Fibroblast of lung (primary cell): ENCODE measurements around the gene YTHDF2.
"Not testable (repeated sequence)": the region's sequence is repeated elsewhere in the genome, so short reads cannot be mapped to it uniquely, and the experiment has no call there.

Source experiments
- EZH2 ChIP-seq: IDR thresholded peaks from 2 replicates; pipeline ENCODE4 v1.5.1; 2012; ENCODE audit warnings: low read length, control low read depth, mild to moderate bottlenecking; ENCODE audit errors: missing control alignments
- TF ChIP-seq, protein P1 (sequence below), 2 donors: IDR thresholded peaks in 1 of 2; conservative IDR thresholded peaks in 1 of 2; 1 replicate in 1 of 2; 2 replicates in 1 of 2; pipeline ENCODE4 v1.5.1; 2011 to 2012; ENCODE audit warnings: low read length in 2 of 2, control low read depth in 1 of 2, inconsistent platforms in 1 of 2, low read depth in 1 of 2, mild to moderate bottlenecking in 1 of 2

DNA sequence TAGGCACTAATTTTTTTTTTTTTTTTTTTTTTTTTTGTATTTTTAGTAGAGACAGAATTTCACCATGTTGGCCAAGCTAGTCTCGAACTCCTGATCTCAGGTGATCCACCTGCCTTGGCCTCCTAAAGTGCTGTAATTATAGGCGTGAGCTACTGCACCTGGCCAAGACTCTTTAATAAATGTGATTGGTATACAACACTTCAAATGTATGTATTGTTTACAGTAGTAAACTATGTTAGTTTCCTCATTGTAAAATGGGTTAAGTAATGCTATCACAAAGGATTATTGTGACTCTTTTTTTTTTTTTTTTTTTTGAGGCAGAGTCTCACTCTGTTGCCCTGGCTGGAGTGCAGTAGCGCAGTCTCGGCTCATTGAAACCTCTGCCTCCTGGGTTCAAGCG lies 11.4 kb upstream of the YTHDF2 start:
- TF ChIP-seq, protein P1, sequence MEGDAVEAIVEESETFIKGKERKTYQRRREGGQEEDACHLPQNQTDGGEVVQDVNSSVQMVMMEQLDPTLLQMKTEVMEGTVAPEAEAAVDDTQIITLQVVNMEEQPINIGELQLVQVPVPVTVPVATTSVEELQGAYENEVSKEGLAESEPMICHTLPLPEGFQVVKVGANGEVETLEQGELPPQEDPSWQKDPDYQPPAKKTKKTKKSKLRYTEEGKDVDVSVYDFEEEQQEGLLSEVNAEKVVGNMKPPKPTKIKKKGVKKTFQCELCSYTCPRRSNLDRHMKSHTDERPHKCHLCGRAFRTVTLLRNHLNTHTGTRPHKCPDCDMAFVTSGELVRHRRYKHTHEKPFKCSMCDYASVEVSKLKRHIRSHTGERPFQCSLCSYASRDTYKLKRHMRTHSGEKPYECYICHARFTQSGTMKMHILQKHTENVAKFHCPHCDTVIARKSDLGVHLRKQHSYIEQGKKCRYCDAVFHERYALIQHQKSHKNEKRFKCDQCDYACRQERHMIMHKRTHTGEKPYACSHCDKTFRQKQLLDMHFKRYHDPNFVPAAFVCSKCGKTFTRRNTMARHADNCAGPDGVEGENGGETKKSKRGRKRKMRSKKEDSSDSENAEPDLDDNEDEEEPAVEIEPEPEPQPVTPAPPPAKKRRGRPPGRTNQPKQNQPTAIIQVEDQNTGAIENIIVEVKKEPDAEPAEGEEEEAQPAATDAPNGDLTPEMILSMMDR (conservative IDR thresholded peaks at IDR 0.05 in 1 of 2, IDR thresholded peaks at IDR 0.05 in 1 of 2; ENCODE audit: low read depth in 1 of 2, low read length in 2 of 2): not testable (repeated sequence)
- TF ChIP-seq EZH2: not testable (repeated sequence)
